ENCODE results near the gene NHSL1.

Gene NHSL1

DNA sequence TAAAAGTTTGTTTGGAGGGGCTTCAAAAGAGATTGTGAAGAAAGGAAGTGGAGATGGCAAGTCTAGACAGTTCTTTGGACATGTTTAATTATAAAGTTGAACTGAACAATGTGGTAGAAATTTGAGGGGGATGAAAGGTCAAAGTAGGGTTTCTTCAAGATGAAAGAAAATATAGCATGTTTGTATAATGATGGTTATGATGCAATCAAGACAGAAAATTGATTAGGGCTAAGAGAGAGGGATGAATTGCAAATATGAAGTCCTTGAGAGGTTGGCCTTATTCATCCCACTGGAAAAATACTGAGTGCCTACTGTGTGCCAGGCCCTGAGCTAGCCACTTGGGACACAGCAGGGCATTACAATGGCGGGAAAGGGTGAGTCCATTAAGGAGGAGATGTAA lies 37.6 kb downstream of the NHSL1 start:
- Mint-ChIP-seq H3K4me3 (no peak overlapping the region), H3K36me3 (ENCODE audit: low read depth) (peaks cover 61% of the 10 kb centered on the region), H3K27ac (no peak overlapping the region), H3K9me3 (no peaks in the 10 kb centered on the region), H3K27me3 (ENCODE audit: low read depth, poor library complexity) (no peaks in the 10 kb centered on the region), H3K4me1 (no peaks in the 10 kb centered on the region)
- no peak for TF ChIP-seq CTCF (IDR thresholded peaks at IDR 0.05)
- no peak for DNase-seq

- no peak overlapping the region for H3K27ac Mint-ChIP-seq
- no peak for DNase-seq
These were observed 42.9 kb downstream of the NHSL1 start for GRCh38 chr6:138456401-138456790.

DNA sequence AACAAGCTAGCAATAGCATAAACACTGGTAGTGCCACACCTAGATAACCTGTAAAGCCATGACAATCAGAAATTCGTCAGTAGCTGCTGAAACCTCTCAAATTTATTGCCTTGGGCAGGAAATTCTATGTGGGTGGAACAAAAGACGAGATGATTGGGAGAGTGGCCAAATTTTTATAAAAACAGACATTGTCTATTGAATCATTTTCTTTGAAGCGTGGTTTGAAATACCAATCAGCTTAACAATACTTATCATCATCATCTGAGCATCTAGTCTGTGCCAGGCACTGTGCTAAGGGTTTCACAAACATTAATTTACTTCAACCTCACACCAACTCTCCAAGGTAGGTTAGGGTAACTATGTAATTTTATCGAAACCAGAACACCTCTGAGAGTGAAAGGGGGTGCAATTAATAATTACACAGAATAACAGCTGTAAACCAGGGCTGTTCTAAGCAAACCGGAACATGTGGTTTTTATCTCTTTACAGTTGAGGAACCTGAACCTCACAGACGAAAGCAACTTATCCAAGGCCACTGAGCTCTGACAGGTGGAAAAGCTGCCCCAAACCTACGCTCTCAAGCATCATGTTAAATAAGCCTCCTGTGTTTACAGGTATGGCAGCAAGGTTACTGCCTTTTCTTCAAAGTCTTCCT lies 43.4 kb downstream of the NHSL1 start:
- no peaks in the 10 kb centered on the region for H3K9me3 Mint-ChIP-seq
- no peak overlapping the region for H3K27ac Mint-ChIP-seq
- no peak for DNase-seq

More at GRCh38 chr6:138456401-138456790, 42.9 kb downstream of the NHSL1 start:
- H3K9me3 Mint-ChIP-seq: no peaks in the 10 kb centered on the region
- H3K4me3 Mint-ChIP-seq: no peak overlapping the region
- no peaks in the 10 kb centered on the region for H3K27me3 Mint-ChIP-seq (ENCODE audit: low read depth, poor library complexity)
- peaks cover 18% of the 10 kb centered on the region for H3K36me3 Mint-ChIP-seq (ENCODE audit: low read depth)
- no peaks in the 10 kb centered on the region for H3K4me1 Mint-ChIP-seq
- no peak for TF ChIP-seq CTCF (IDR thresholded peaks at IDR 0.05)

GRCh38 chr6:138454981-138455706 lies 44.1 kb downstream of the NHSL1 start:
- Mint-ChIP-seq H3K4me3 (no peak overlapping the region), H3K36me3 (ENCODE audit: low read depth) (peaks cover 9% of the 10 kb centered on the region), H3K27me3 (ENCODE audit: low read depth, poor library complexity) (no peaks in the 10 kb centered on the region), H3K9me3 (no peaks in the 10 kb centered on the region), H3K4me1 (no peaks in the 10 kb centered on the region), H3K27ac (no peak overlapping the region)
- no peak for TF ChIP-seq CTCF (IDR thresholded peaks at IDR 0.05)
- DNase-seq: no peak

More for the DNA sequence above, 43.4 kb downstream of the NHSL1 start:
- H3K4me1 Mint-ChIP-seq: no peaks in the 10 kb centered on the region
- peaks cover 13% of the 10 kb centered on the region for H3K36me3 Mint-ChIP-seq (ENCODE audit: low read depth)
- no peak for TF ChIP-seq CTCF (IDR thresholded peaks at IDR 0.05)
- H3K27me3 Mint-ChIP-seq (ENCODE audit: low read depth, poor library complexity): no peaks in the 10 kb centered on the region
- no peak overlapping the region for H3K4me3 Mint-ChIP-seq

DNA sequence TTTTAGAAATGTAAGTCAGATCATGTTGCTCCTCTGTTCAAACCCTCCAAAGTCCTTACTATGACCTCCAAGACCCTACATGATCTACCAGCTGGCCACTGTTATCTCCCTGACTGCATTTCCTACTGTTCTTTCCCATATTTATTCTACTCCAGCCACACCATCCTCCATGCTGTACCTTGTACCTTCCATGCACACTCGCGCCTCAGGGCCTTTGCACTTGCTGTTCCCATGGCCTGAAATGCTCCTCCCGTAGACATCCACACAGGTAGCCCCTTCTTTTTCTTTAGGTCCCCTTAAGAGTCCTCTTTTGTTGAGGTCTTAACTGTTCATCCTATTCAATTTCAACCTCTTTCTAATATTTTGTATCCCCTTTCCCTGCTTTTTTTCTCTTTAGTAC lies 48.3 kb downstream of the NHSL1 start:
- H3K4me1 Mint-ChIP-seq: no peaks in the 10 kb centered on the region
- TF ChIP-seq CTCF (IDR thresholded peaks at IDR 0.05): no peak
- no peaks in the 10 kb centered on the region for H3K27me3 Mint-ChIP-seq (ENCODE audit: low read depth, poor library complexity)
- peaks cover 5% of the 10 kb centered on the region for H3K36me3 Mint-ChIP-seq (ENCODE audit: low read depth)
- no peak overlapping the region for H3K27ac Mint-ChIP-seq
- DNase-seq: no peak
- no peaks in the 10 kb centered on the region for H3K9me3 Mint-ChIP-seq
- H3K4me3 Mint-ChIP-seq: no peak overlapping the region

DNA sequence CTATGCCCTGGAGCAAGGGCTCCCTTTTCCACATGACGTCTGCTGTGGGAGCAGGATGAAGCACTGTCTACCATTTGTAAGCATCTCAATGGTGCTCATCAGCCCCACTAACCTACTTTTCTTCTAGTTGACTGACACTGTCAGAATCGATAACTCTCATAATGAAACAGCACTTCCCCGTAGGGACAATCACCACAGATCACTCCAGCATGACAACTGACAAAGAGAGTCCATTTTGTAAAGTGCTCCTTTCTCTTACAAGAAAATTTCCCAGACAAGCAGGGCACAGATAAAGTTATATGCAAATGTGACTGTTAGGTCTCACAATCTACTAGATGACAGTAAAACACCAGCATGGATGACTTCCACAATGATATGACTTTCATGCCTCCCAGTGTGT lies 48.8 kb downstream of the NHSL1 start:
- H3K27ac Mint-ChIP-seq: peak overlapping the region; percentile 69
- no peak overlapping the region for H3K4me3 Mint-ChIP-seq
- H3K27me3 Mint-ChIP-seq (ENCODE audit: low read depth, poor library complexity): no peaks in the 10 kb centered on the region
- no peaks in the 10 kb centered on the region for H3K9me3 Mint-ChIP-seq
- peaks cover 5% of the 10 kb centered on the region for H3K36me3 Mint-ChIP-seq (ENCODE audit: low read depth)
- no peak for TF ChIP-seq CTCF (IDR thresholded peaks at IDR 0.05)
- H3K4me1 Mint-ChIP-seq: no peaks in the 10 kb centered on the region
- DNase-seq: no peak

Data from nephron progenitor cell (in vitro differentiated cells).